ENCODE measurements around the gene MRPS22. TPM values are rescaled to one million over a fixed set of nuclear protein-coding genes. Genes with fewer than 3 reads are reported as not detected.
"Not testable (repeated sequence)": the region's sequence is repeated elsewhere in the genome, so short reads cannot be mapped to it uniquely, and the experiment has no call there.

Gene MRPS22
- total RNA-seq, 1 experiment from 2014 or later, result 163 TPM

DNA sequence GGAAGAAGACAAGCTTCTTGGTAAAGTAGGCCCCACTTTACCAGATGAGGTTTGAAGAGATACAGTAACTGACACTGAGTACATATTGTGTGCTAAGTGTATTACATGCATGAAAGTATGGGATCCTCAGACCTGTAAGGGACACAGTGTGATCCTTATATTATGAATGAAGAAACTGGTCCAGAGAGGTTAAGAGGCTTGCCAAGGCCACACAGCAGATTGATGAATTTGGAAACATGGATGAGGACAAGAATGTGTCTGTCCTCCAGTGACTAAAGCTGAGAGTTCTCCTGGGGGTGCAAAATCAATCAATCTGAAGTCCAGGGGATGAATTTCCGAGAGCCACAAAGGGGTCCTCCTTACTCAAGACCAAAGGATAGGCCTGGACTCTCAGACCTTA lies 31.4 kb upstream of the MRPS22 start:
- no peak for DNase-seq (ENCODE audit: low read depth)

DNA sequence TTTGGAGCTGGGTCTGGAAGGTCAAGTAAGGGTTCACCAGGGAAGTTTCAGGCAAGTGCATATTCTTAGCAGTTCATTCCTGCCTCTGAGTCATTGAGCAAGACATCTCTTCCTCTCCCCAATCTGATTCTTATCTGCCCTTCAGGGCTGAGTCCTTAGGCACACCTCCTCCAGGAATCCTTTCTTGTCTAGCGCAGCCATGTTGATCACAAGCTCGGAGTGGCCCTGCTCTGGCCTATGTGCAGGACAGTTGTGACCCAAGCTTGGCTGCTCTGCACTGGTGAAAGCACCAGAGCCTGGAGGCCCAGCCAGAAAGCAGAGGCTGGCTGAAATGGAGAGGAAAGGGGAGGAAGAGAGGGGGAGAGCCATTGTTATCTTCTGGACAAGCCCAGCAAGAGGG lies 30.9 kb upstream of the MRPS22 start:
- no peak for DNase-seq (ENCODE audit: low read depth)

DNA sequence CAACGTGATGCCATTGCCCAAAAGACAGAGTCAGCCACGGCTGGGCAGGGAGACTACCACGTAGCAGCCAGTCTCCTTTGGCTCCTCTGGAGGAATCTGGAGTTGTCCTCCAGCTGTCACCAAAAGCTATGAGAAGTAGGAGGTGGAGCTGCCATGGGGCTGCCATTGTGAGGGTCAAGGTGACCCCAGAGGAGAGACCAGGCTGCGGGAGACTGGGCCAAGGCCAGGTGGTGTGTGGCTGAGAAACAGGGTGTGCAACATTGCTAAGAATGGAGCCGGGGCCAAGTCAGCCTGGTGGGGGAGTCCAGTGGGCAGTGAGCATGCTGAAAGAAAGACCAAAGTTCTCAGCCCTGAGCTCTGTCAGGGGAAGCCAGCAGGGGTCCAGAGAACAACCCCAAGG lies 29.9 kb upstream of the MRPS22 start:
- DNase-seq (ENCODE audit: low read depth), result no peak

DNA sequence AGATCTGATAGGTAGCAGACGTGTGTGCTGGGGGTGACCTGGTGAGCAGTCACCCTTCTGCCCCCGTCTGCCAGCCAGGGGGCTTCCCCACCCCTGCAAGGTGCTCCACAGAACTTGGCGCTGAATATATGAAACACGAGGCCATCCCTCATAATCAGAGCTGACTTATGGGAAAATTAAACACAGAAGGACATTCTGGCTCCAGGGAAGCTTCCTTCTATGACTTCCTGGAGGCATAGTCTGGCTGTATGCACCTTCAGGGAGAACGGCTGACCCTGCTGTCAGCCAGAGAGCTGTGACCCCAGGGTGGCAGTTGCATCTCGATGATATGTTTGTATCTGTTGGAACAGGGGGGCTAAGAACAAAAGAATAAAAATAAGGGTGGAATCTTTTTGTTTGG lies 26.6 kb upstream of the MRPS22 start:
- no peak for DNase-seq (ENCODE audit: low read depth)

DNA sequence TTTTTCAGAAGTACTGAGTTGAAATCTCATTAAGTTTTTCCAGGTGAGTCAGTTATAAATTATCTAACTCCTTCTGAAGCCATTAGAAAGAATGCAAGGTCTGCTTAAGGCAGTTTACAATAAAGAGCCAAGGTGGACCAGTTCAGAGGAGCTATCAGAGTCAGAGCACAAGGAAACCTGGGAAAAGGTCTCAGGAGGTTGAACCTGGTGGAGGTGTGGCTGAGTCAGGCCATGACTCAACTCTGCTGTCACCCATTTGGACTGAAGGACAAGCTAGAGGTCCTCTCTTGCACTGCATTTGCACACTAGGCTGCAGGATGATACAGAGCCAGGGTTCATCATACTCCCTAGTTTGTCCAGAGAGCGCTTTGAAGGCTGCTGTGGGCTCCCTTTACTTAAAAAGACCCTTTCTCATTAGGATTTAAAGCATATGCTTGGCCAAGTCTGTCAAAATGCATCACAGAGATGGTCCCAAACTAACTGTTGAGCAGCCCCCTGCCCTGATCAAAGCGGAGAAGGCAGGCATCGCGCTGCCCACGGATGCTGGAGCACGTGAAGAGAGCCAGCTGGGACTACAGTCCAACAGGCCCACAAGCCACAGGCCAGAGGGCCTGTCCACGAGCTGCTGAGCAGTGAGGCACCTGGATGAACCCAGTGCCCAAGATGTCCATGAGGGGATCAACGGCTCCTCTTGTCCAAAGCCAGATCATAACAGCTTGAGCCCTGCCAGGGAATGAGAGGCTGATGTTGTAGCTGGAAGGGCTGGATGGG lies 26.0 kb upstream of the MRPS22 start:
- DNase-seq (ENCODE audit: low read depth), result no peak

DNA sequence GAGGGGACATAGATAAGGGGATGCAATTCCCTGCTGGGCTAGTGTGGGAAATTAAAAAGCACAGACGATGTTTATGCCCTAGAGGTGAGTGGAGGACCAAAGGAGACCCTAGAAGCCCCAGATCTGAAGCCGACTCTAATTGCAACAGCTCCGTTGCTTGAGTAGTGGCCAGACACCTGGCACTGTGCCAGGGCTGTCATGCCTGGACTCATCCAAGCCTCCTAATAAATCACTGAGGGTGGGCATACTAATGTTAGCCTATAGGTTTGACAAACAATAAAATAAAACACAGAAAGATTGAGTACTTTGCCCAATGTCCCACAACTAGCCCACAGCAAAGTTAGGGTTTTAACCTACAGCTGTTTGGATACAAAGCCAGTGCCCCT lies 25.4 kb upstream of the MRPS22 start:
- no peak for DNase-seq (ENCODE audit: low read depth)

DNA sequence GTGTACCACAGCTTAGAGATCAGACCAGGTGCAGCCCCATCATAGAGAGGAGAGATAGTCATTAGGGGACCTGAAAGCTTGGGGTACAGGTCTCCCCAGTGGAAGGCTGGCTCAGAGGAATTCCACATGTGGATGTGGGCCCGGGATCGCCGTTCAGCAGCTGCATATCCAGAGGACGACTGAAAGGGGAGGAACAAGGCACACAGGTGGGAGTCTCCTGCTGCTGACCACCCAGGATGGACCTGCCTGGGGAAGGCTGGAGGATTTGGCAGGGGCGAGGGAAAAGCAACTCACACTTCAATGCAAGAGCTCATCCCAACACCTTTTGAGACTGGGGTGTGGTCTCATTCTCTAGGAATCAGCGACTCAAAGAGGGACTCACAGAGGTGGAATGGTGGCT lies 25.0 kb upstream of the MRPS22 start:
- no peak for DNase-seq (ENCODE audit: low read depth)

DNA sequence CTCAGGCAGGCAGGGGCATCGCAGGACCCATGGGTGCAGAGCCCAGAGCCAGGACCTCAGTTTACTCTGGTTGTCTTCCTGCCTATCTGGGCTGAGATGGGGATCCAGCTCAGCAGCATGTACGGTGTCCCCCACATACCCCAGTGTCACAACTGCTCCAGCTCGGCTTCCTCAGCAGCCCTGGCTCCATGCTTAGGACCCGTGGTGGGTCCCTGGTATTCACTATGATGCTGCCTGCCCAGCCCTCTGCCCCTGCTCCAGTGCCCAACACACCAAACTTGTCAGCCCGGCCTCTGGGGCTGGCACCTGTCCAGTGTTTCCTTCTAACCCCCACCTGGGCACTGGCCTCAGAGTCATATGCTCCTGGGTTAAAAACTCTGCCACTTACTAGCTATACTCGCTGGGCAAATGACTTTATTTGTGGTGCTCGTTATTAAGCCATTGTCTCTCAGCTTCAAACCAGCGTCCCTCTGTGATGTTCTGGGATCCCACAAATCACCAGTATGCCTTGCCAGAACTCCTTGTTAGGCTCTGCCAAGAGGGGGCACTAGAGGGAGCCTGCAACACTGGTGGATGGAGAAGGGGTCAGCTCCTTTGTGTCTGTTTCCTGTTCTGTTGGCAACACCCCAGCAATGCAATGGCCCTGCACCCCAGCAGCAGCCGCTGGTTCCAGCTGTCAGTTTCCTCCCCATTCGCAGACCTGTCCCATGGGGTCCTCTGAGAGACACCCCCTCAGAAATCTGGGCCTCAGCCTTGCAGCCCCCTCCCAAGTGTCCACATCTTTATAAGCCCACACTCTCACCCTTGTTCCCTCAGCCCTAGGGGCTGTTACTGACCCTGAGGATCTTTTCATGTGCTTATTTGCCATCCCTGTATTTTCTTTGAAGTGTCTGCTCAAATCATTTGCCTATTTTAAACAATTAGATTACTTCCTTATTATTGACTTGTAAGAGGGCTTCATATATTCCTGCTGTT lies 24.1 kb upstream of the MRPS22 start:
- peak; percentile 28 for DNase-seq (ENCODE audit: low read depth)

DNA sequence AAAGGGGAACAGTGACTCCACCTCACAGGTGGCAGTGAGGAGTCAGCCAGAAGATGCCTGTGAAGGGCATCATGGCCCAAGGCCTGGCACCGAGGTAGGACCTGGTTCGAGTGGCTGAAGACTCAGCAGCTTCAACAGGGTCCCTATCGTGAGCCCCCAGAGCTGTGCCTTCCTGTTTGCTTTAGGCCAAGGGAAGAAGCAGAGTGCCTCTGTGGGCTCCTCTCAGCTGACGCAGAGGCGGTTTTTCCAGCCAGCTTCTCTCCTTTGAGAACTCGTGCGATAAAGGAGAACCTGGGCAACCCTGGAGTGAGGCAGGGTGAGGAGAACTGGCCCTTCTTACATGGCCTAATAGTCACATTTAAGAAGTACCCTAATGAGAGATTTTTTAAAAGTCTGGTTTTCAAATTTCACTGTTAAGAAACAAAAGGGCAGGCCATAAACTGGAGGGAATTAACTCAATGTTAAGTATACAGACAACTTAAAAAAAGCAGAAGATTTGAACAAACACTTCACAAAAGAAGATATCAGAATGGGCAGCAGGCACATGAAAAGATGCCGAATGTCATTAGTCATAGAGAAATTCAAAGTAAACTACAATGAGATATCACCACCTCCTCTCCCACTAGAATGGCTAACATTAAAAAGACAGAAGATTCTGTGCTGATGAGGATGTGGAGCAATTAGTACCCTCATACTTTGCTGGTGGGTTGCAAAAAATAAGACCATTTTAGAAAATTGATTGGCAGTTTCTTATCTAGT lies 23.1 kb upstream of the MRPS22 start:
- DNase-seq (ENCODE audit: low read depth), result no peak

DNA sequence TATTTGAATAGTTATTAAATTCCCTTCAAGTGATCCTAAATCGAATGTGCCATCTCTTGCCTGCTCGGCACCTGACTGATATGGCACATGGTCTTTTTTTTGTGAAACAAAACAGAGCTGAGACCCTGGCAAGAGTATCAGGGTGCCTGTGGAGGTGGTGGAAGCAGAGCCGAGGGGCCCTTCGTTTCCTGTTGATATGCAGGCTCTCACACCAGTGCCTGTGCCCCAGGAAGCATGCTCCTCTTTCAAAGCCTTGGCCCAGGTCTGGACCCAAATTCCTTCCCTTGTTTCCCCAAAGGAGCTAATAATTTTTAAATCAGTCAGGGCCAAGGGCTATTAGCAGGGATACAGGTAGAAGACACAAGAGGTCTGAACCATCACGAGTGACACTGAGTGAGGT lies 21.5 kb upstream of the MRPS22 start:
- DNase-seq (ENCODE audit: low read depth), result no peak

DNA sequence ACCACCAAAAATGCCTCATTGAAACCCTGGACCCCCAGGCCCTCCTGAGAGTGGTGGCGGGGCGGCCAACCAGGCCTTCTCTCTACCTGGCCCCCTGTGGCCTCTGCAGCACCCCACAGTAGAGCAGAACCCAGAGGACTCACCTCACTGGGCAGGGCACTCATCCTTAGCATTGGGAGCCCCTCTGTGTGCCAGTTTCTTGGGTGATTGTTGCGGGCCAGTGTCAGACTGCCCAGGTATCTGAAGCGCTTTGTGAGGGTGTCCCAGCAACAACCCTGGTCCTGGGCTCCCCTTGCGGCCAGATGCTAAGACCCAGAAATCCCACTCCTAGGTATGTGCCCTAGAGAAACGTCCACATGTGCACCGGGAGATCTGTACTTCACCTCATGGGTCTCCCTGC lies 20.7 kb upstream of the MRPS22 start:
- DNase-seq (ENCODE audit: low read depth), result no peak

DNA sequence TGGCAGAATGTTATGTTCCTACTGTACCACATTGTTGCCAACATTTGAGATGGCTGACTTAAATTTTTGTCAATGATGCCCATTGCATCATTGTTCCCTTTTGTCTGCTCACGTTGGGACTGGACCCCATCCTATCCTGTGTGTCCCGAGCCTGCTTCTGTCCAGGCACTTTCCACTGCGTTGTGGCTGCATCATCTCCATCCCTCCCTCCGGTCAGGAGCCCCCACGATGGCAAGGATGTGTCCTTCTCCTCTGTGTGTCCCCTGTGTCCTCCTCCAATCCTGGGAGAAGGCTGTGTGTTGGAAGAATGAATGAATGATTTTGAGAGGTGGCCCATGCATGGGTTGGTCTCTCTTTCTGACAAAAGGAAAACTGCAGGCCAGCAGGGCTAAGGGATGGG lies 19.4 kb upstream of the MRPS22 start:
- no peak for DNase-seq (ENCODE audit: low read depth)

DNA sequence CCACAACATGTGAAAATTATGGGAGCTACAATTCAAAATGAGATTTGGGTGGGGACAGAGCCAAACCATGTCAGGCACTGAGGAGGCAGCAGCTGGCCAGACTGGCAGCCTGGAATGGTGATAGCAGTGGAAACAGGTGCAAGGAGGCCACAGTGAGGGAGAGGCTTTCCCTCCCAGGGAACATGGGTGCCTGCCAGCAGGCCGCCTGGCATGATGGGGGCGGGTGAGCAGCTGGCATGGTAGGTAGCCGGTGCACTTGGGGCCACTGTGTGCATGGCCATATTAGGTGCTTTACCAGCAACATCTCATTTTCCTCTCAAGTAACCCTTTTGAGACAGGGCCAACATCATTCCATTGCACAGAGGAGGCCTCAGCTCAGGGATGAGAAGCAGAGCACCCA lies 18.3 kb upstream of the MRPS22 start:
- no peak for DNase-seq (ENCODE audit: low read depth)

DNA sequence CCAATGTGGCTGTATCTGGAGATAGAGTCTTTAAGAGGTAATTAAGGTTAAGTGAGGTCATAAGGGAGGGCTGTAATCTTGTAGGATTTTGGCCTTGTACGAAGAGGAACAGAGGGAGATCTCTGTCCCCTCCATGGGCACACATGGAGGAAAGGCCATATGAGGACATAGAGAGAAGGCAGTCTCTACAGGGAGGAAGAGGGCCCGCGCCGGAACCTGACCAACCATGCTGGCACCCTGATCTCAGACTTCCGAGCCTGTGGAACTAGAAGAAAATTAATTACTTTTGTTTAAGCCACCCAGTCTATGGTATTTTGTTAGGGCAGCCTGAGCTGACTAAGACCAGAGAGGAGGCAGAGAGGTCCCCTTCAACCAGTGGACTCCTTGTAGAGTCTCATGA lies 17.7 kb upstream of the MRPS22 start:
- DNase-seq (ENCODE audit: low read depth), result no peak

DNA sequence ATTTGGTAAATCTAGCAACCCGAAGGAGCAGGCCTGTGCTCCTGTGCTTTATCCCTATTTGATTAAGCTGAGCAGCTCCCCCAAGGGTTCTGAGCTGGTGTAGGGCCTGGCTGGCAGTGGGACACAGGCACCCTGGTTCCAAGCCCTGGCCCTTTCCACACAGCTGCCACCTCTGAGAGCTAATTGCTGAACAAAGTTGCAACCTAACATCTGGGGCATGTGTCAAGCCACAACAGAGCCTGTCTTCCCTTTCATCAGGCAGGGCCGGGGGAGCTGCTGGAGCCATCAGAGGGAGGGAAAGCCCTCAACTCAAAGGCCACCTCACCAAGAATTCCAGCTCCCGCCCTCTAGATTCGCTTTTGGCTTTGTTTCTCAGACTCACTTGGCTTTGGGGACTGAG lies 17.1 kb upstream of the MRPS22 start:
- no peak for DNase-seq (ENCODE audit: low read depth)

DNA sequence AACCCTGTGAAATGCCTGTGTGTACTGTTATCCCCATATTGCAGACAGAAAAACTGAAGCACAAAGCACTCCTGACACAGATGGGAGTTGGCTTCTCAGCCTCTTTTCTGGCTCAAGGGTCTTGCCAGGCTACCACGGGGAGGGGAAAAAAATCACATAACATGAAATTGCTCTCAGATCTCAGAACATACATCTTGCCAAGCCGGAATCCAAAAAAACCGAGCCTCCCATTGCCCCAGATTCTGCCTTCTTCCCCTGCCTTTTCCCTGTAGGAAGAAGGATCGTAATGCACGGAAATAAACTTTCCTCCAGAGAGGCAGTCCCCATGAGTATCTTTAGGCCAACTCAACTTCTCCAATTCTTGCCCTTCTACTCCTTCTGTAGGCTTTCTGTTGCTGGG lies 16.6 kb upstream of the MRPS22 start:
- no peak for DNase-seq (ENCODE audit: low read depth)

DNA sequence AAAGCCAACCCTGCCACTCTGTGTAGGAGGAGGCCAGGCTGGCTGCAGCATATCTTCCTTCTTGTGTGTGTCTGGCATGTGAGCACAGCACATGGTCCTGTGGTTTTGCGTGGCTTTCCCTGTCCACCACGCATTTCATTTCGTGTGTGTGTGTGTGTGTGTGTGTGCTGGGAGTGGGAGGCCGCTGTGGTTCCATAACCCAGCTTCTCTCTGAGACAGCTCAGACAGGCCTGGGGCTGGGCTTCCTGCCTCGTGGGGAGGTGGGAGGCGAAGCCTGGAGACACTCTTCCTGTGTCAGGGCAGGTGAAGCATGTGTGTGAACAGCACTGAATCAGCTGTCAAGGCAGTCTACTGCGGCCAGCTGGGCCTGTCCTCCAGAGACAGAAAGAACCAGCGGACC lies 16.0 kb upstream of the MRPS22 start:
- DNase-seq (ENCODE audit: low read depth), result no peak

DNA sequence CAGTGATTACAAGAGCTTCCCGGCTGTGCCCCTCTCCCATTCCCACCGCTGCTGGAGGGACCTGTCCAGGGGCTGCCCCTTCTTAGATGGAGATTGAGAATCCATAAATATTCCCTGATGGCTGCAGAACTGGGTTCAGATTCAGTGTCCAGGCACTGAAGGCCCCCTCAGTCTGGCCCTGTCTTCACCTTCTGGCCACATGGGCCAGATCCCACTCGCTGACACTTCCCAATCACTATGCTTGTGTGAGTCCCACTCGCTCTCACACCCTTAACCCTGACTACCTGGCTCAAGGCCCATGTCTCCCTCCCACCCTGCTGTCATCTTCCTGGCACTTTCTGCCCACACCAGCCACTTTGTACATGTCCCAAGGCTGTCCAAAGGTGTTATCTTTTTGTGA lies 15.5 kb upstream of the MRPS22 start:
- no peak for DNase-seq (ENCODE audit: low read depth)

DNA sequence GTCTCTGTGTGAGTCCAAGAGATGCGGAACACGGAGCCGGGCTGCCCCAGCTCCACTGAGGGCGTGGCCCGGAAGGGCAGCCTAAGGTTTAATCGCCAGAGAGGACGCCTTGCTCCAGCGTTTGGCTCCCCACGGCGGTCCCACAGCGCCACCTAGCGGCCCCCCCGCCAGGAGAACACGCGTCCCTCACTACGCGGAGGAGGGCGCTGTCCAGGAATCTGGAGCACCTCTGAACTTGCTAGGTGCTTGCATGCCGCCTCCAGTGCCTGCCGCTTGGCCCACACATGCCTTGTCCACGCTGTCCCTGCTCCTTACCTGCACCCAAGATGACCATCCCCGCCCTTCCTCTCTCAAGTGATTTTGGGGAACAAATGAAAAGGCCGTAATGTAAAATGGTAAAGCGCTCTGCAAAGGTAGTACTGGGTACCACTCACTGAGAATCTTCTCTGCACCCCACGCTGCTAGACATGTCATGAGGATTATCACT lies 14.4 kb upstream of the MRPS22 start:
- peak; percentile 91 for DNase-seq (ENCODE audit: low read depth)

DNA sequence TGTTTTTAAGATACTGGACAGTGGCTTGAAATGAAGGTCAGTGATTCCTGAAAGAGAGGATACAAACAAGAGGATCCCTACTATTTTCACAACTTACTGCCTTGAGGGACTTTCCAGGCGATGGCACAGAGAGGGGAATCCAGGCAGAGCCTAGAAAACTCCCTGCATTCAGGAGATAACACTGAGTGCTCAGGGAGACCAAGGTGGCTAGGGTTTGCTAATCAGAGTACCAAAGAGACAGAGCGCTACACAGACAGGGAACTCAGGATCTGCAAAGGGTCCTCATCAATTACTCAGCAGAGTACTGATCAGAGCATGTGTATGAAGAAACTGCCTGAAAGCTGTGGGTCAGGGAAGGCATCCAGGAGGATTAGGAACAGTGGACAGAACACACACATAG lies 11.7 kb upstream of the MRPS22 start:
- DNase-seq (ENCODE audit: low read depth), result no peak

DNA sequence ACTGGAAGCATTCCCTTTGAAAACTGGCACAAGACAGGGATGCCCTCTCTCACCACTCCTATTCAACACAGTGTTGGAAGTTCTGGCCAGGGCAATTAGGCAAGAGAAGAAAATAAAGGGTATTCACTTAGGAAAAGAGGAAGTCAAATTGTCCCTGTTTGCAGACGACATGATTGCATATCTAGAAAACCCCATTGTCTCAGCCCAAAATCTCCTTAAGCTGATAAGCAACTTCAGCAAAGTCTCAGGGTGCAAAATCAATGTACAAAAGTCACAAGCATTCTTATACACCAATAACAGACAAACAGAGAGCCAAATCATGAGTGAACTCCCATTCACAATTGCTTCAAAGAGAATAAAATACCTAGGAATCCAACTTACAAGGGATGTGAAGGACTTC lies 9.1 kb upstream of the MRPS22 start:
- DNase-seq (ENCODE audit: low read depth), result not testable (repeated sequence)

DNA sequence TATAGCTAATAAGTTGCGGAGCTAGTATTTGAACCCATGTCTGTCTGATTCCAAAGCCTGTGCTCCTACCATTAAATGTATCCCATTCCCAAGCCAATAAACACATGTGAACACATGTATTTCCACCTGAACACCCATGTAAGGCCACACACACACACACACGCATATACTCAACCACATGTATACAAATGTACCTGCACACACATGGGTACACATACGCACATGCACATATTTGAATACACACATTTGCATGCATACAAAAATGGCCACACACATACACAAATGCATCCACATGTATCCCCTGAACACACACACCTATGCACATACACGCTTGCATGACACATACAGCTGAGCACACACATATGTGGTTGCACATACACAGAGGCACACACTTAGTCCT lies 5.4 kb upstream of the MRPS22 start:
- no peak for DNase-seq (ENCODE audit: low read depth)
